HG03175 (cell line): ENCODE measurements around the gene STARD9.
"Not testable (repeated sequence)": the region's sequence is repeated elsewhere in the genome, so short reads cannot be mapped to it uniquely, and the experiment has no call there.

Experiments
- ATAC-seq: cut with Tn5 transposase; IDR thresholded peaks from one replicate; pipeline ENCODE4 v1.9.1; 2021; ENCODE audit warnings: mild to moderate bottlenecking, moderate library complexity; ENCODE audit not compliant: unreplicated experiment

Gene STARD9

GRCh38 chr15:42621996-42622925 lies 46.9 kb downstream of the STARD9 start:
- ATAC-seq = no peak

GRCh38 chr15:42623951-42624350 lies 48.5 kb downstream of the STARD9 start:
- no peak for ATAC-seq

GRCh38 chr15:42627485-42627884 lies 52.1 kb downstream of the STARD9 start:
- ATAC-seq = no peak

GRCh38 chr15:42628761-42629160 lies 53.4 kb downstream of the STARD9 start:
- no peak for ATAC-seq

DNA sequence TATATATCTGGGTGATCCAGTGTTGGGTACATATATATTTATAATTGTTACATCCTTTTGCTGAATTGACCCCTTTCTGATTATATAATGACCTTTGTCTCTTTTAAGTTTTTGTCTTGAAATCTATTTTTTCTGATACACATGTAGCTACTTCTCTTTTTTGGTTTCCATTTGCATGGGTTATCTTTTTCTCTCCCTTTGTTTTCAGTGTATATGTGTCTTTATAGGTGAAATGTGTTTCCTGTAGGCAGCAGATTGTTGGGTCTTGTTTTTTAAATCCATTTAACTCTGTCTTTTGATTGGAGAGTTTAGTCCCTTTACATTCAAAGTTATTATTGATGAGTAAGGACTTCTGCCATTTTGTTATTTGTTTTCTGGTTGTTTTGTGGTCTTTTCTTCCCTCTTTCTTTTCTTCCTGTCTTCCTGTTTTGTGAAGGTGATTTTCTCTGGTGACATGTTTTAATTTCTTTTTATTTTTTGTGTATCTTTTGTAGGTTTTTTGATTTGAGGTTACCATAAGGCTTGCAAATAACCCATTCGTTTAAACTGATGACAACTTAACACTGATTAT lies 56.8 kb downstream of the STARD9 start:
- ATAC-seq = no peak

DNA sequence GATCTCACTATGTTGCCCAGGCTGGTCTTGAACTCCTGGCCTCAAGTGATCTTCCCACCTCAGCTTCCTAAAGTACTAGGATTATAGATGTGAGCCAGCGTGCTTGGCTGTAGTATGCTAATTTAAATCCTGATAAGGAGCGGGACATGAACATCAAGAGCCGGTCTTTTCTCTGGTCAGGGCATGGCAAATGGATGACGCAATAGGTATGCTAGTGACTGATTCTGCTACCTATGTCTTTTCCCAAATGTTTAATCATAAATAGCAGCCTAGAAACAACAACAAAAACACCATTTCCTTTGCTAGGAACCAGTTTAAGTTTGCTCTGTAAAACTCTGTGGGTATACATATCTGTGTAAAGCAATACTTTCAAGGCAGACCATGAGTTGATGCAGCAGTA lies 64.7 kb downstream of the STARD9 start:
- no peak for ATAC-seq

DNA sequence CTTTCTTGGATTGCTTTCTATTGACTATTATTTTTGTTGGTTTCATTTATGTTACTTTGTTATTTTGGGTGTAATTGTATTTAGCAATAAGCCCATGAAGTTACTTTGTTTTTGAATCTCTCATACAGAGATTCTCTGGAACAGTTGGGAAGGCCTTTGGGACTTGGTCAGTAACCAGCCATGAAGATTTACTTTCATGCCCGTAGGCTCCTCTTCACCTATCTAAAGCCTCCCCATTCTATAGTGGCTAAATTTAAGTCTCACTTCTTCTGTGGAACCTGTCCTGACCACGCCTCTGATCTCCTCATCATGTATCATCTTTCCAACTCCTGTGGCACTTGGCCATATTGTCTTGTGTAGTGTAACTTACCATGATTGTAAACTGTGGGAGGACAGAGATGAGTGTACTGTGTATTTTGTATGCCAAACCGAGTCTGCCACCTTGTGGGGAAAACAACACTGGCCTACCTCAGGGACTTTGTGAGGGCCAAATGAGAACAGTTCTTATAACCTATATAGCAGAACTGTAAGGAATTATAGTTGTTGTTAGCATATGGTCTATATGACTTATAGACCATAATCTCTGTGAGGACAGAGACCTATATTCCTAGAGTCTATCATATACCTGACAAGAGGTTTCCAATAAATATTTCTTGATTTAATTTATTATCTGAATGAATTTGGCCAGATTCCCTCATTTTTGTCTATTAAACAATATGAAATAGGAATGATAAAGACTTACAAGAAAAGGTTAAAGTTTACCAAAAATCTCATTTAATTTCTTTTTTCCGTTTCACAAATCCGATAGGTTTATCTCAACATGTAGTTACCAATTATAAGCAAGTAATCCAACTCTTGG lies 75.0 kb downstream of the STARD9 start:
- peak; percentile 68 for ATAC-seq

GRCh38 chr15:42665827-42666226 lies 90.4 kb downstream of the STARD9 start:
- no peak for ATAC-seq

DNA sequence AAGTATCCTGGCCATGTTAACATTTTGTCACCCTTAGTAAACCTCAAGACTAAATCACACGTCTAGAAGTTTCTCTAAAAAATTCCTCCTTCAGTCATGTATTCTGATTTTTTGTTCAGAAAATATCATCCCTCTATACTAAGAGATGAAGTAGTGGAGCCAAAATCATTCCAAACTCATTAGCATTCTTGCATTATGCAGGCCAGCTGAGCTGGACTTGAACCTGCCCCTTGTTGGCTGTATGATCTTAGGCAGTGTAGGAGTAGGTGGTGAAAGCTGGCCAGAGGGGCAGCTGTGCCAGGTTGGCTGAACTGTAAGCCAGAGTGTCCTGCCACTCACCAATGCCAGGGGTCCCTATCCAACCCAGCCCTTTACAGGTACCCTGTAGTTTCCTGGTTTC lies 92.4 kb downstream of the STARD9 start:
- ATAC-seq = no peak

- ATAC-seq = no peak
Observed at GRCh38 chr15:42670451-42670850, 95.0 kb downstream of the STARD9 start.

GRCh38 chr15:42672444-42672843 lies 97.0 kb downstream of the STARD9 start:
- ATAC-seq = no peak

GRCh38 chr15:42674472-42674871 lies 99.1 kb downstream of the STARD9 start:
- ATAC-seq = no peak

DNA sequence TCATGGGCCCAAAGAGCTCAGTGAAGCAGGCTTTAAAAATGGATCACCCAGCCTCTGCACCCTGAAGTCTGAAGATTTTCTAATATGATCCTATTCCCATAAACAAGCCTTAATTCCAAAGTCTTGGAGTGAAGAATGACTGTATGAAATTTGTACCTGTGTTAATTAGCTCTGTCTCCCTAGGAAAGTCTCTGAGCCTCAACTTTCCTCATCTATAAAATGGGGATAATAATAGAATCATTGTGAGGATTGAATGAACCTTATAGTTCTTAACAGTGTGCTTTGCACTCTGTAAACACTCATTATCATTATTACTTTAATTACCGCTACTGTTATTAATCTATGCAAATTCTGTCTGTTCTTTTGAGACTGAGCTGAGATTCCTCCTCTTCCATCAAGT lies 99.6 kb downstream of the STARD9 start:
- ATAC-seq = no peak

- no peak for ATAC-seq
Observed at GRCh38 chr15:42679285-42680141, 104.1 kb downstream of the STARD9 start.

GRCh38 chr15:42680142-42680482 lies 104.7 kb downstream of the STARD9 start:
- ATAC-seq = not testable (repeated sequence)

DNA sequence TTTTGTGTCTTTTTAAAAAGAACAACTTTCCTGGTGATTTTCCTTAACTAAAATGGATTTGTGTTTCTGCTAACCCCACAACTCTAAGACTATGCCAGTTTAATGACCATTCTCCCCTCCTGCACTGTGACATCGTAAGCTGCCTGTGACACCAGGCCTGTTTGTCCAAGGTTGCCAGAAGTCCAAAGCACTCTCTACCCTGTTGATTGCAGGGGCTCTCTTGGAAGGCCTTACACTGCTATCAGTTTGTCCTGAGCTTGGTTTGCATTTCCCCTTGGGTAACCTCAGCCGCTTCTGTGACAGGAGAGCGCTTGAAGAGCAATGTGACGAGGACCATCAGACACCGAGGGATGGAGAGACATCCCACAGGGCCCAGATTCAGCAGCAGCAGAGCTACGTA lies 105.7 kb downstream of the STARD9 start:
- no peak for ATAC-seq

- ATAC-seq = no peak
Observed at GRCh38 chr15:42686281-42686680, 110.9 kb downstream of the STARD9 start.

- ATAC-seq = no peak
Observed at GRCh38 chr15:42687740-42688139, 112.3 kb downstream of the STARD9 start.

DNA sequence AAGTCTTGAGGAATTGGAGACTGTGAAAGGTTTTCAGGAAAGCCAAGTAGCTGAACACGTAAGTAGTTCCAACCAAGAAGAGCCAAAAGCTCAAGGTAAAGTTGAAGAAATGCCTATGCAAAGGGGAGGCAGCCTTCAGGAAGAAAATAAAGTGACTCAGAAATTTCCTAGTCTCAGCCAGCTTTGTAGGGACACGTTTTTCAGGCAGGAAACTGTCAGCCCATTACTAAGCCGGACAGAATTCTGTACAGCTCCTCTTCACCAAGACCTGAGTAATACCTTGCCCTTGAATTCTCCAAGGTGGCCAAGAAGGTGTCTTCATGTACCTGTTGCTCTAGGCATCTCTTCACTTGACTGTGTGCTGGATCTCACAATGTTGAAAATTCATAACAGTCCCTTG lies 112.9 kb downstream of the STARD9 start:
- ATAC-seq = no peak

DNA sequence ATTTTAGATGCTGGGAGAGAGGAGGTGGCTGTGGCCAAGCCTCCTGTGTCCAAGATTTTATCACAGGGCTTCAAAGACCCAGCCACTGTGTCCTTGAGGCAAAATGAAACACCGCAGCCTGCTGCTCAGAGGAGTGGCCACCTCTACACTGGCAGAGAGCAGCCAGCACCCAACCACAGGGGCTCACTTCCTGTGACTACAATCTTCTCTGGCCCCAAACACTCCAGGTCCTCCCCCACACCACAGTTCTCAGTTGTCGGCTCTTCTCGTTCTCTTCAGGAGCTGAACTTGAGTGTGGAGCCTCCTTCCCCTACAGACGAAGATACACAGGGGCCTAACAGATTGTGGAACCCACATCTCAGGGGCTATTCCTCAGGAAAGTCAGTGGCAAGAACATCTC lies 115.9 kb downstream of the STARD9 start:
- no peak for ATAC-seq

DNA sequence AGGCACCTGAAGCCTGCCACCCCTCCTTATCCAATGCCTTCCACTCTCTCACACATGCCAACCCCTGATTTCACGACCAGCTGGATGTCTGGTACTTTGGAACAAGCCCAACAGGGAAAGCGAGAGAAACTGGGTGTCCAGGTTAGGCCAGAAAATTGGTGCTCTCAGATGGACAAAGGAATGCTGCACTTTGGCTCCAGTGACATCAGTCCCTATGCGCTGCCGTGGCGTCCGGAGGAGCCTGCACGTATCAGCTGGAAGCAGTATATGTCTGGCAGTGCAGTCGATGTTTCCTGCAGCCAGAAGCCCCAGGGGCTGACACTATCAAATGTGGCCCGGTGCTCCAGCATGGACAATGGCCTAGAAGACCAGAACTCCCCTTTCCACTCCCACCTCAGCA lies 116.4 kb downstream of the STARD9 start:
- no peak for ATAC-seq
